Measurements from ENCODE around the gene MVB12B.

The MVB12B gene

DNA sequence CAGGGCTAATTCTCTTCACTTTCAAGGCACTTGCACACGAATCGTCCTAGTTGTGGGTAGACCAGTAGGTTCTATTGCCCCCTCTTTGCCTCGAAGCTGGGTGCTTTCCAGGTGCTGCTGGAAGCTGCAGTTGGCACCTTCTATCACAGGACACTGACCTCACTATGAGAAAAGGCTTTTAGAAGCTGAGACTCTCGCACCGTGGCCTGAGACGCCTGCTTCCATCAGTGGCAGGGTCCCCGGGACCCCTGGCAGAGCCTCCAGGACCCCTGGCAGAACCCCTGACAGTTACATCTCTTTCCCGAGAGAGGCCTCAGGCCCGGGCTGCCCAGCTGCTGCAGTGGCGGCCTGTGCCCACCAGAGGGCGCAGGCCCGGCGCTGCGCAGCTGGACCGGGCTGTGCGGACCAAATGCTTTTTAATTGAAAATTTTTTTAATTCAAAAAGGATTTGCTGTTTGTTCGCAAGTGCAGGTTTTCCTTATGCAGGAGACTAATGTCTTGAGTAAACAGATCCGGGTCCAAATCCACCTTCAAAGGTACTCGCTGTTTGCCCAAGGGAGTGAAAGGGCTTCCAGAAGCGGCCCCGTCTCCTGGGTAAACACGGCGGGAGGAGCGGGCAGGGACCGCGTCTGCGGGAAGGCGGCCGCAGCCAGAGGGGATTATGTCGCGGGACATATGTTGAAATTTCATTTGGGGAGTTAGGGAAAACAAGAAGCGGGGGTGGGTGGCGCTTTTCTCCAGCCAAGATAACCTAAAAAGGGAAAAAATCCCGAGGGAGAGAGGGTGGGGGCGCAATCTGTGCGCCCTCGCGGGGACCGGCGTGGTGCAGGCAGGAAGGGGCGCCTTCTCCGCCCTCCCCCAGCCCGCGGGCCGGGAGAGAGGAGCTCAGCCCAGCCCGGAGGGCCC is 172.6 kb downstream of the MVB12B start:
- DNase-seq: peak; percentile 69

DNA sequence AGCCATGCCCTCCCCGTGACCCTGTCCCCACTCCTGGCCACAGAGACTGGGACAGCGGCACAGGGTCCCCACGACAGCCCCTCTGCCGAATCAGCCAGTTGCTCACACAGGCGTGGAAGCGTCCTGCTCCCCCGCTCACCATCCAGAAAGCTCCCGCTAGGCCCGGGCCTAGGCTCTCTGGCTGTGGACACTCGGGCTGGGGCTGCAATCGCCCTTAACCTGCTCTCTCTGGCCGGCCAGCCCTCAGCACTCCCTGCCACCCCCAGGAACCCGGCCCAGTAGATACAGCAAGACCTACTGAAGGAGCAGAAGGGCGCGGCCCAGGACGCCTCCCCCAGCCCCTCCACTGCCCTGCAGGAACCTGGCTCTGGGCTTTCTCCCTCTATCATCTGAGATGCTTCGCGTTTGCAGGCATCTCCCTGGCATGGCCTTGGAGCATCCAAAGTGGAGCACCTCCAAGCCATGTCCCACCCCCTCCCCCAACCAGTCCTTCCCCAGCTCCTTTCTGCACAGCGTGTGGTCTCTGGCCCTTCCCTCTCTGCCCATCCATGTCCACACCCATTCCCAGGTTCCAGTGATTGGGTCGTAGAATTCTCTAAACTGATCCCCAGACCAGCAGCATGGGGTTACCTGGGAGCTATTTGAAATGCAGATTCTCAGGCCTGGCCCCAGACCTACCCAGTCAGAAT is 173.4 kb downstream of the MVB12B start:
- no peak for DNase-seq

DNA sequence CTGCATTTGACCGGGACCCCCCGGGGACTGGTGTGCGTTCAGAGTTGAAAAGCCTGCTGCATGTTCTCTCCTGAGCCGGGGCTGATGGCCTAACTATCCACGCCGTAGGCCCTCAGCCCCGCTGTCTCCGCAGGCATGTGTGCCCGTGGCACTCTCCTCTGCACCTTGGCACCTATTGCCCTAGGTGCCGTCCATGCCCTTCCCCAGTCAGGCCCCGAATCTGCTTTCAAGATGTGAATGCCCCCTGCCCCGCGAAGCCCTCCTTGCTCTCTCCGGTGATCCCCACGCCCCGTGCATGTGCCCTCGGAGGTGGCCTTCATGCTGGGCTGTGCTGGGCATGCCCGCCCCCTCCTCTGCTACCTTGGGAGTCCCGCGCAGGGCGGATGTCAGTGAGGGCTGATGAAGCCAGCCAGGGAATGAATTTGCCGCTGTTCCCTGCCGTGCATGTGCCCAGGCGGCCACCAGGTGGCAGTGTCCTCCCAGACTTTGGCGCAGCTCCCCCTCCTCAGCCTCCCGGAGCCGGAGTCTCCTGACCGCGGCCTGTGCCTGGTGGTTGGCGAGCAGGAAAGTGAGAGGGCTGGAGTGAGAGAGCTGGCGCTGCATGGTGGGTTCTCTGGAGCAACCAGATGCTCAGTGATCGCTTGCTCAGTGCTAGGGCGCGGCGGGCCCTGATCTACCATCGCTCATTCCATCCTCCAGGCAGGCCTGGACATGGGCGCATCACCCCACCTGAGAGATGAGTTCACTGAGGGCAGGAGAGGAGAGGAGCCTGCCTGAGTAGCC is 174.2 kb downstream of the MVB12B start:
- DNase-seq: peak; percentile 74

DNA sequence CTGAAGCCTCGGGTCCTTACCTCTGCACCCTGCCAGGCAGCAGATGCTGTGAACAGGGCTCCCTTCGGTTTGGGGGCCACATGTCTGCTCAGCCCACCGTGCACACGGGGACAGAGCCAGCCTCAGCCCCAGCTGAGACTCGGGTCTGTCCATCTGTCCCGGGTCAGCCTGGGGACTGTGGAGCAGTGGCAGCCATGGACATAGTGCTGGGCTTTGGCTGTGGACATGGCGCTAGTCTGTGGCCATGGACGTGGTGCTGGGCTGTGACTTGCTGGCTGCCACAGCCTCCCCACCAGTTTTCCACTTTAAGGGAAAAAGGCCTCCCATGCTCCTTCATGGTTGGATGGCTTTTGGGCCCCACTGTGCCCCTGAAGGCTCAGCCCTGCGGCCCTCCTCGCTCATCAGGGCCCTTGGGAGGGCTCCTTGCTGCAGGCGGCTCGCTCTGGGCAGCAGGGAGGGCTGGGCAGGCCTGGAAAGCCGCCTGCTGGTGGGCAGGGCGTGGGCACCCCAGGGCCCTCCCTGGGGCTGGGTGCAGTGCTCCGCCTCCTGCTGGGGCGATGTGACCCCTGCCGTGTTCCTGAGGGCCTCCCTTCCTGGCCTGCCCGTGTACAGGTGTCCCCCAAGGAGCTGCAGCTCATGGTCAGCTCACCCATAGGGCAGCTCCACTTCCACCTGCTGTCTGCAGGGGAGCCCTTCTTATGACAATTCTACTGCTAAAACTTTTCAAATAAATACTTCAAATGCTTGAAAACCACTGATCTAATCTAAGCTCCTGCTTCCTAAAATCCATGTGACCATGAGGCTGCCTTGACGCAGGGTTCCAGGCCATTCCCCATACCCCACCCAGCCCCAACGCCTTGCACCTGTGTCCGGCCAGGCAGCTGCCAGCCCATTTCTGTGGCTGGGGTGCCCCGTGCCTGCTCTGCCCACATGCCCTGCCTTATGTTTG is 175.0 kb downstream of the MVB12B start:
- DNase-seq: peak; percentile 15

DNA sequence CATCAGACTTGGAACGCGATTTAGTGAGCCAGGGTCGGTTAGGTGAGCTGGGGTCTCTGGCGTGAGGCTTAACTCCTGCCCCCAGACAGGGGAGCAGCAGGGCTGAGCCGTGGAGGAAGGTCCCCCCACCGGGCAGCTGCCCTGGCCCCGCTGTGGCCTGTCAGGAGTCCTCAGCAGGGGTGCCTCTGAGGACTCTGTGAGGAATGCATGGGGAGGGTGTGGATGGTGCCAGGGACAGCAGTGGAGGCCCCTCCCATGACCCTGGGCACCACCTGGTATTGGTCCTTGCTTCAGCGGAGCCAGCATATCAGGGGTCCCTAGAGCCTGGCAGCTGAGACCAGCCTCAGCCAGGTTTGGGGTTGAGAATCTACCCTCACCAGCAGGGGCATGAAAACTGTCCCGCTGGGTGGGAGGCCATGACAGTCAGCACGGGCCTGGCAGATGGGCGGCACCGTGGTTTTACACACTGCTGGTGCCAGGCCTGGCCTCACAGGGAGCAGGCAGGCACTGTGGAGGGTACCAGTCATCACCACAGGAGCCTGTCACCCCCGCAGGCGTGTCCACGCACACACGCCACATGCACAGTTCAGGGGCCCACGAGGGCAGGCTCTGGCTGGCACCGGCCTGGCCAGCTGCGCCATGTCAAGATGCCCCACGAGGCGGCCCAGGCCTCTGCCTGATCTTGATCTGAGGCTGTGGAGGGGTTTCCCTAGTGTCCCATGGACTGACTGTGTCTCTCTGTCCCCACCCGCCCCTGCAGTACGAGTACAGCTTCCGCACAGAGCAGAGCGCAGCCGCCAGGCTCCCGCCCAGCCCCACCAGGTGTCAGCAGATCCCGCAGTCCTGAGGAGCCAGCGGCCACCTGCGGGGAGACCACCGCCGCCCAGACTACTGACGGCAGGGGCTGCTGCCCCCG is 176.0 kb downstream of the MVB12B start:
- DNase-seq: no peak

DNA sequence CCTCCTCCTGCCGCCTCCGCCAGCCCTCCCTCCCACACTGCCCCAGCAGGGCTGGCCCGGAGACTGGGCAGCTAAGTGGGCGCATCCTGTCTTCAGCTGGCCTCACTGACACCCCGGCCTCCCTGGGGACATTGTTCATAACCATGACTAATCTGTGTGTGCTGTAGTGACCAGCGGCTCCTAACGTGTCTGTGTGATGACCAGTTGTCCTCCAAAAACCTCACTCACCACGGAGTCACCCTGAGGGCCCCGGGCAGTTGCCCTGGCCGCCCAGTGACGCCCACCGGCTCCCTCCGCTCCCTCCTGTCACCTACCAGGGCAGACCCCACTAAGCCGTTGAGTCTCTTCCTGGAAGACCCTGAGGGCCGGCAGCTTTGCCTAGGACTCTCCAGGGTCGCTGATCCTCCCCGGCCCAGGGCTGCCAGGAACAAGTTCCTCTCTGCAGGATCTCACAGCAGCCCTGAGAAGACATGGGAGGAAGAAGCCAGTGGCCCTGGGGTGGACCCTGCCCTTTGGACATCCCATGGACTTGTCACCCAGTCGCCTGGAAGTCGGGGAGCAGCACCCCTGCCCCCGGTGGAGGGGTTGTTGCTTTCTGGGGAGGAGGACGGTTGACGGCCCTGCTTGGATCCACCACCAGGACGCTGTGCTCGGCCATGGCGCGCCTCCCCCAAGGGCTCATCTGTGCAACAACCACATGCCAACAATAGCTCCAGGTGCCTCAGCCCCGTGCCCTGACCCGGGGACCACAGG is 176.9 kb downstream of the MVB12B start:
- DNase-seq: no peak

DNA sequence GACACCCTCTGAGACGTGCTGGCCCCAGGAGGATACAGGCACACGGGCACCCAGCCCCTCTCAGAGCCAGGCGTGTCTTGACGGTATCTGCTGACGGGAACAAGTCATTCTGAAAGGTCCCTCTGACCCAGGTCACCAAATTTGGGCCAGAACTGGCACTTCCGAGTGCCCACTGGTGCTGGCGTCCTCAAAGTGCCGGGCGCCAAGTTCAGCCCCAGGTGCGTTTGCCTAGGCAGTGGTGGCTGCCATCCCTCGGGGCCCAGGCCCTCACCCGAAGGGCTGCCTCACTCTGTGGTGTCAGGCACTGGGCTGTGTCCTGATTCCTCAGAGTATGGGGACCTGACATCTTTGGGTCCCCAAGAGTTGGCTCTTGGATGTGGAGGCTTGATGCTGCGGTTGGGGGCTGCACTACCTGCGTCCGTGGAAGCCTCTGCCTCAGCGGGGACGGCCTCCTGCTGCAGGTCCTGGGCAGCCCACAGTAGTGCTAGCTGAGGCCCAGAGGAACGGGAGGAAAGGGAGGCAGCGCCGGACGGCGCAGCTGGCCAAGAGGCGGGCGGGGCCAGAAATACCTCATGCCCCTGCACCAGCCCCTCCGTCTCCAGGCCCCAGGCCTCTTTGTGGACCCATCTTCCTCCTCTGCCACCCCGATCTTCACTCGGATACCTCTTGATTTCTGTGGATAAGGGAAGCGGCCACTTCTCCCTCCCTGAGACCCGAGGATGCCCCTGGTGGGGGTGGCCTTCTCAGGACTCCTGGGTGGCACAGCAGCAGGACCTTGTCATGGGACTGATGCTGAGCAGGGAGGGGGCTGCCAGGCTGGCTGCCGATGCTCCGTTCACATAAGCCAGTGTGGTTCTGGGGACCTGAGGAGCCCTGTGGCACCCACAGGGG is 177.7 kb downstream of the MVB12B start:
- DNase-seq: no peak

DNA sequence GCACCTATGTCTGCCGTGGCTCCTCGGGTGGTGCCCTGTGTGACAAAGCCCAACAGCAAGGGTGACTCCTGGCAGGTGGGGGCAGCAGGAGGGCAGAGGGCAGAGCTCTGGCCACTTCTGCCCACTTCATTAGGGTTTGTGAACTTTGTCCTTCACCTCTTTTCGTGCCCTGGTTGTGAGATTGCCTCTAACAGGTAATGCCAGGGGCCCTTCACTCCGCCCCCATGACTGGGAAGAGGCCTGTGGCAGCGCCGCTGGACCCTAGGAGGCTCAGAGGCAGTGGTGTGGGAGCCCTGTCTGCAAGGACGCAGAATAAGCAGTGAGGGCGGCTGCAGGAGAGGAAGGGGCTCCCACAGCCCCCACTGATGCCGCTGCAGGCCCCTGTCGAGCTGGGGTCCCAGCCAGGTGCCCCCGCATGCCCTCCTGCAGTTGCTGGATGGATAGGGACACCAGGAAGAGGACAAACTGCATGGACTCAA is 178.4 kb downstream of the MVB12B start:
- DNase-seq: no peak

DNA sequence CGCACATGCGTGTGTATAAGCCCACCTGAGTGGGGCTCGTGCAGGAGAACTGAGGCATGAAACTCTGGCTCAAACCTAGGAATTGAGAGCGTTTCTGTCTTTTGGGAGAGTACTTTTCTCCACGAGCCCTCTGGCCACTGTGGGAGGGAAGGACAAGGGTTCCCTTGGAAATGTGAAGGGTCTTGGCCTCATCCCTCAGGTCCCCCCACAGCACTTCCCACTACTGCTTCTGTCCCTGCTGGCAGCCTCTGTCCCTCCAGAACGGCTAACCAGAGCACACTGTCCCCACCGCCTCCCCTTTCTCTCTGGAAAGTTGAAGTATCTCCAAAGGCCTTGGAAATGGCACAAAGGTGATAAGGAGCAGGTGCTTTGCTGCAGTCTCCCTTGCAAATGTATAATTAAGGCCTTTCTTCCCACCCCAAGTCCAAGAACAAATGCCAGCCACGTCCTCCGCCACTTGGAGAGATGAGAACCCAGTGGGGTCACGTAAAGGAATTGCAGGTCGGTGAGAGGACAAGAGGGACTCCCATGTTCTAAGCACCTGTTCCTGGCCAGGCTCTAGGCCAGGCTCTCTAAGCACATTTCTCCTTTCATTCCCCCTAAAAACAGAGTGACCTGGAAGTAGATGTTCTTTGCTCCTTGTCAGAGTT is 179.2 kb downstream of the MVB12B start:
- DNase-seq: no peak

DNA sequence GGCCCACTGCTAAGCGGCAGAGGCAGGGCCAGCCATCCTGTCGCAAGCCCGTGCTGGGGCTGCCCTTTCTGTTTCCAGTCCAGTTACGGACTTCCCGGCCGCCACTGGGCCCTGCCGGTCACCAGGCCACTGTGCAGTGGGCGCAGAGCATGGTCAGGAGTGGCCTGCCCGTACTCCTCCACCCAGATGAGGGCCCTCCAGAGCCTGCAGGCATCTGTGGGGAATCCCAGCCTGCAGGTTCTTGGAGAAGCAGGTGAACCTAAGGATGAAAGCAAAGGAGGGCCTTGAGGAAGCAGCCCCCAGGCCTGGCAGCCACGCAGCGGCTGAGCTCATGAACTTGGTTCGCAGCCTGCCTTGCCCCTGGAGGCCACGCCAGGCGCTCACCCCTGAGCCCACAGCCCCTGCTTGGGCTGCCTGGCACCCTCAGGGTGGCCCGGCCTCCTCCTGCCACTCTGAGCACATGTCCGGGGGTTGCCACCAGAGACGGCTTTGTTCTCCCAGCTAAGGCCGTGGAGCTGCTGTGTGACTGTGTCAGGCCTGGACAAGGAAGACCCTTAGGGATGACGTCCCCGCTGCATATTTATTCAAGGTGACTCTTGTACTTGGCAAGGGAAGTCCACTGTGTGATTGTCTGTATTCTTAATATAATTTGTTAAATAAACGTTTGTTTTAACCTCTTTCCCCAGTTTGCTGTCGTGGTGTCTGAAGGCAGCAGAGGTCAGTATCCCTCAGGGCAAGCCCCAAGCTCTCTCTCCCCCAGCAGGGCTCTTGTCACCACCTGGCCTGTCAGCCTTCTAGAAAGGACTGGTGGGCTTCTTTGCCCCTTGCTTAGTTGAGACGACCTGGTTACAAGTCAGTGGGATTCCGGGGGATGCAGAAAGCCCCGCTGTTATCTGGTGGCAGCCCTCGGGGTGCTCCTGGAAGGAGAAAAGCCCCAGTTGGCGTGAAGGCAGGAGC is 180.0 kb downstream of the MVB12B start:
- no peak for DNase-seq

DNA sequence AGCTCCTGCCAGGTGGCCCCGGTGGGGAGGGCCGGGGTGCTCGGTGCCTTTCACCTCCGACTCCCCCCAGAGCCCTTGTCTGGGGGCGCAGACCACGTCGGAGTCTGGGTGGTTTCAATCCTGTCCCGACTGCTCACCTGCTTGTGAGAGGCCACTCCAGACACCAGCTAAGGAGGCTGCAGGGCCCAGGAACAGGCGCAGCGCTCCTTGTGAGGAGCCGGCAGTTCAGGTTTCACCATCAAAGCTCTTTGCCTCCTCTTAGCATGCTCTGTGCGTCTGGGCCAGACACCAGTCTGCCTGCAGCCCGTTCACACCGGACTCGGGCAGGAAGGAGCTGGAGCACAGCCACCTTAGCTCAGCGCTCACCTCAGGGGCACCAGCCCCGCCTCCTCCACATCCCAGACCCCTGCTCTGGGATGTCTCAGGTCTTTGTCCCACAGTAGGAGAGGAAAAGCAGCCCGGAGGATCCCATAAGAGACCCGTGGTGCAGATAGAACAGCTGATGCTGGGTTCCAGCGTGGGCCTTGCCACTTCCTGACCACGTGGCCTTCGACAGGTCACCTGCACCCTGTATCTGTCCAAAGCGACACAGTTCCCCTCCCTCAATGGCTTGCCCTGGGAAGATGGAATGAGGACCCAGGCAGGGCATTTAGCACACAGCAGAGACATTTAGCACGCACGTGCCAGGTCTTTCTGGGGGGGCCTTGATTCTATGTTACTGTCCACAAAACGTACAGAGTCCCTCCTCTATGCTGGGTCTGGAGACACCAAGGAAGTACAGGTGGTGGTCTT is 180.9 kb downstream of the MVB12B start:
- DNase-seq: no peak

DNA sequence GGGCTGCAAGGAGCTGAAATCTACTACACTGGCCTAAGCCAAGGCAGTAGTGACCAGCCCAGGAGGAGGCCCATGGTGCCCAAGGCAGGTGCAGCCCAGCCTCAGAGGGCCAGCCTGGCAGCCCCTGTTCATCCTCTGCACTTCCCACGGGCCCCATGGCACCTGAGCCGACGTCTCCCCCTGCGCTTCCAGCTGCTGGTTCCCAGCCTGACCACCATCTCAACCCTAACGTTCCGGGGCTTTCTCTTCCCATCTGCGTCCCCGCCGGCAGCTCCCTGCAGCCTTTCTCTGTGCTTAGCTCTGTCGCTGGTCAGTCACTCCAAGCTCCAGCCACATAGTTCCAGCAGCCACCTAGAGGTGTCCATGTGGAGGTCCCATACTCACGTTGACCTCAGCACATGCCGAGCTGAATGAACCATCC is 181.6 kb downstream of the MVB12B start:
- DNase-seq: no peak

DNA sequence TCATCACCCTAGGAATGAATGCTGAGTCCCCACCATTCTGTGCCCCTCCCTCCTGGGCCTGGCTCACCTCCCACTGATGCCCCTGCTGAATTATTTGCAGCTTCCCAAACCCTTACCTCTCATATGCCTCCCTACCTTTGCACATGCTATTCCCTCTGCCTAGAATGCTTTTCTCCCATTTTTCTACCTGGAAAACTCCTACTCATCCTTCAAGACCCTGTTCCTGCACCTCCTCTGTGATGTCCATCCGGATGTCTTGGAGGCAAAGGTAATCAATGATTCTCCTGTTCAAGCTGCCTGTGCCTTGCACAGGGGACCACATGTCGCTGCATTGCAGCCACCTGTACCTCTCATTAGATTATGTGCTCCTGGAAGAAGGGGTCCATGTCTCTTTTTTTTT is 182.3 kb downstream of the MVB12B start:
- no peak for DNase-seq

DNA sequence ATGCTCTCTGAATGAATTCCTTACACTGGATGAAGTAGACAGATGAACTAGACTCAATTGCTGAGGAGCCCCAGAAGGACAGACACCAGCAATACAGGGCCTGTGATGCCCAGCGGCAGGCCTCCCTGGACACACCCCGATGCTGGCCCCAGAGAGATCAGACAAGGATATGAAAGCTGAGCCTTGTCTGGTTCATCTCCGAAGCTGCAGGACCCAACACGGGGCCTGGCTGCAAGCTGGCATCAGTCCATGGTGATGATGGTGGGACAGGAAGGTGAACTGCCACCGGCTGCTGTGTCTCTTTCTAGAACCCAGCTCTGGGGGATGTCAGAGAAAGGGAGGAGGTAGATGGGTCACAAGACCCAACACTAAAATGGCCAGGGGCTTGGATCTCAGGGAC is 183.1 kb downstream of the MVB12B start:
- DNase-seq: no peak

DNA sequence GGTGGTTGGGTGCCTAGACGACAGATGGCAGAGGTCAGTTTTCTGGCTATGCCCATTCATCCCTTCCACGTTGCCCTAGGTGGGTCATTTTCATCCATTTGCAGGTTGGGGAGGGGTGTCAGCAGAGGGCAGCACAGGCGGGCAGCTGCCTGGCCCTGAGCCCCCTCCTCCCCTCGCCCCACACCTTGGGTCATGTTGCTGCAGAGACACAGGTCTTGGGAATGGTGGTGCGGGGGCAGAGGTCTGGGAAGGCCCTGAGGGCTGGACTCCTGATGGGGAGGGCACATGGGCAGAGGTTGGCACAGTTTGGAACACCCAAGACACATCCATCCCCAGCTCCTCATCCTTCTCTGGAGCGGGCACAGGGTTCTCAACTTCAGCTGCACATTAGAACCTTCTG is 183.9 kb downstream of the MVB12B start:
- no peak for DNase-seq

DNA sequence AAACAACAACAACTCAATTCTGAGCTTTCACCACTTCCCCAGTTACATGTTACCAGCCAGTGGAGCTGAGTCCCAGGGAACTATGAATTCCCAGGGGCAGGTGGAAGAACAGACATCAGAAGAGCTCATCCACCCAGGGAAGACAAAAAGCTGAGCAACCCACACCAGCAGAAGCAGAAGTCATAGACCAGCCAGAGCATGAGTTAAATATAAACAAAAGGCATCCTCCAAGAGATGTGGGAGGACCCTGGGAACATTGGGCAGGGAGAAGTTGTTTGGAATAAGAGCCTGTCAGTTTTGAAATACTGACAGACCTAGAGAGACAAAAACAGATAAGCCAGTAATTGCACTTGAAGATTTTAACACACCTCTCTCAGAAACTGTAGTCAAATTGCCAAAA is 184.8 kb downstream of the MVB12B start:
- no peak for DNase-seq
